RWPE1 (cell line): ENCODE data around the gene SLC26A8.
"Not testable (repeated sequence)": the region's sequence is repeated elsewhere in the genome, so short reads cannot be mapped to it uniquely, and the experiment has no call there.

ENCODE experiments used
- CTCF ChIA-PET: fragments of 350-600 bp; sonication (Branson Sonifier 250); formaldehyde crosslinking; extraction: SDS; loops from one replicate; lab custom pipeline; 2021; lab: Yijun Ruan, JAX
- POLR2A ChIA-PET: fragments of 400-600 bp; formaldehyde crosslinking; extraction: SDS; loops from one replicate; lab custom pipeline; 2020; ENCODE audit warnings: antibody characterized with exemption; ENCODE audit not compliant: low non-redundant PET; lab: Yijun Ruan, JAX
- DNase-seq: peaks from one replicate; pipeline ENCODE4 v3.0.0; 2012; ENCODE audit warnings: low spot score
- H3K27ac ChIP-seq: fragments of 450-650 bp; 2 replicates; pipeline ENCODE4 v1.5.1; 2017
- TF ChIP-seq, protein P1 (sequence below): fragments of 450-650 bp; conservative IDR thresholded peaks from 2 replicates; pipeline ENCODE4 v1.5.1; 2017; ENCODE audit warnings: low read depth, mild to moderate bottlenecking

Gene SLC26A8

DNA sequence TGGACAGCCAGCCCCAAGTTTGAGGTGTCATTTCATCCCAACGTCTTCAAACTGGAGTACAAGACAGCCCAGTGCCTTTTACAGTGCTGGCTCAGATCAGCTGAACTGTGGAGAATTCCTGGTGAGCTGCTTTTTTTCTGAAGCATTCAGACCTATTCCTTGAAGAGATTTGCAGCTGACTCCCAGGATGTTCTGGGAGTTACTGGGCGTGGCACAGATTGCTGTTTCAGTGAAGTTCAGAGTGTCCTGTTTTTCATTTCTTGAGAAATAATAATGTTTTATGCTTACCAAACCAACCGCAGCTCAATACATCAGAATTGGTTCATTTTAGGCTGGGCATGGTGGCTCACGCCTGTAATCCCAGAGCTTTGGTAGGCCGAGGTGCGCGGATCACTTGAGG is 70.1 kb downstream of the SLC26A8 start:
- no peak for DNase-seq
- ChIA-PET CTCF (interaction anchor here (0.6 kb wide), 1 partner anchor 804 kb away, joined by 3 read pairs; no protein-coding TSS in a partner anchor), POLR2A (no interaction called here)
- TF ChIP-seq, protein P1, sequence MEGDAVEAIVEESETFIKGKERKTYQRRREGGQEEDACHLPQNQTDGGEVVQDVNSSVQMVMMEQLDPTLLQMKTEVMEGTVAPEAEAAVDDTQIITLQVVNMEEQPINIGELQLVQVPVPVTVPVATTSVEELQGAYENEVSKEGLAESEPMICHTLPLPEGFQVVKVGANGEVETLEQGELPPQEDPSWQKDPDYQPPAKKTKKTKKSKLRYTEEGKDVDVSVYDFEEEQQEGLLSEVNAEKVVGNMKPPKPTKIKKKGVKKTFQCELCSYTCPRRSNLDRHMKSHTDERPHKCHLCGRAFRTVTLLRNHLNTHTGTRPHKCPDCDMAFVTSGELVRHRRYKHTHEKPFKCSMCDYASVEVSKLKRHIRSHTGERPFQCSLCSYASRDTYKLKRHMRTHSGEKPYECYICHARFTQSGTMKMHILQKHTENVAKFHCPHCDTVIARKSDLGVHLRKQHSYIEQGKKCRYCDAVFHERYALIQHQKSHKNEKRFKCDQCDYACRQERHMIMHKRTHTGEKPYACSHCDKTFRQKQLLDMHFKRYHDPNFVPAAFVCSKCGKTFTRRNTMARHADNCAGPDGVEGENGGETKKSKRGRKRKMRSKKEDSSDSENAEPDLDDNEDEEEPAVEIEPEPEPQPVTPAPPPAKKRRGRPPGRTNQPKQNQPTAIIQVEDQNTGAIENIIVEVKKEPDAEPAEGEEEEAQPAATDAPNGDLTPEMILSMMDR: no peak
- H3K27ac ChIP-seq: no peak overlapping the region

DNA sequence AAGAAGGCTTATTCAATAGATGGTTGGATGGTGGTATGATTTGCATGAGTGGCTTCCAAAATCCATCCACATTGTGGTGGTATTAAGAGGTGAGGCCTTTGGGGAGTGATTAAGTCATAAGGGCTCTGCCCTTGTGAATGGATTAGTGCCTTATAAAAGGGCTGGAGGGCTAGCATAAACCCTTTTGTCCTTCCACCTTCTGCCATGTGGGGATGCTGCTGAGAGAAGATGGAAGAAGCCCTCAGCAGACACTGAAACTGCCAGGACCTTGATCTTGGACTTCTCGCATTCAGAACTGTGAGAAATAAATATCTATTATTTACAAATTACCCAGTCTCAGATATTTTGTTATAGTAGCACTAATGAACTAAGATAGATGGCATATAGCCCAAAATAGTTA is 75.7 kb downstream of the SLC26A8 start:
- CTCF ChIA-PET: no interaction called here
- POLR2A ChIA-PET: no interaction called here
- H3K27ac ChIP-seq: no peak overlapping the region
- TF ChIP-seq, protein P1: no peak
- DNase-seq: no peak

DNA sequence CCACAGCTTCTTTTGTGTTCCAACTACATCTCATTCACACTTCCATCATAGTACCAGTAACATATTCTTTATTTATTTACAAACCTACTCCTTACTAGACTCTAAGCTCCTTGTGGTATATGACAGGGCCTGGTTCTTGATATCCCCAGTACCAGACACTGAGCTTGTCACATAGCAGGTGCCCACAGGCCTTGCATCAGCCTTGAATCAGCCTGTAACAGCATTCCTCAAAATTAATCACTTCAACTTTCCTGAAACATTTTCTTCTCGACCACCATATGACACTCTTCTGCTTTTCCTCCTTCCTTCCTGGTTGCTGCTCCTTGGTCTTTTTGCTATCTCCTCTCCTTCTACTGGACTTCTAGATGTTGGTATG is 78.8 kb downstream of the SLC26A8 start:
- TF ChIP-seq, protein P1: no peak
- no peak overlapping the region for H3K27ac ChIP-seq
- CTCF ChIA-PET: interaction anchor here (0.7 kb wide), 1 partner anchor 149 kb away, joined by 3 read pairs; no protein-coding TSS in a partner anchor
- no peak for DNase-seq
- POLR2A ChIA-PET: no interaction called here

GRCh38 chr6:35943390-35943789 is 81.1 kb downstream of the SLC26A8 start:
- CTCF ChIA-PET: no interaction called here
- POLR2A ChIA-PET: no interaction called here

GRCh38 chr6:35942355-35942754 is 82.1 kb downstream of the SLC26A8 start:
- ChIA-PET POLR2A (no interaction called here), CTCF (no interaction called here)
- TF ChIP-seq, protein P1: no peak
- no peak overlapping the region for H3K27ac ChIP-seq
- DNase-seq: no peak

More at GRCh38 chr6:35943390-35943789, 81.1 kb downstream of the SLC26A8 start:
- DNase-seq: no peak
- no peak overlapping the region for H3K27ac ChIP-seq
- TF ChIP-seq, protein P1: no peak

- CTCF ChIA-PET, POLR2A ChIA-PET, H3K27ac ChIP-seq, DNase-seq: not testable (repeated sequence)
Observed at GRCh38 chr6:35941170-35941569, 83.3 kb downstream of the SLC26A8 start.

- POLR2A ChIA-PET, DNase-seq, H3K27ac ChIP-seq, CTCF ChIA-PET: not testable (repeated sequence)
Observed at GRCh38 chr6:35940014-35940413, 84.4 kb downstream of the SLC26A8 start.

- POLR2A ChIA-PET: not testable (repeated sequence)
Observed at GRCh38 chr6:35939259-35939658, 85.2 kb downstream of the SLC26A8 start.

More at GRCh38 chr6:35939259-35939658, 85.2 kb downstream of the SLC26A8 start:
- not testable (repeated sequence) for DNase-seq, H3K27ac ChIP-seq
- CTCF ChIA-PET: interaction anchor here (0.6 kb wide), 1 partner anchor 133 kb away, joined by 3 read pairs; no protein-coding TSS in a partner anchor
